G401.6 (cell line): Measurements from ENCODE around the gene CCDC85C.

ENCODE experiments used
- FAIRE-seq: peaks from 2 replicates; lab custom pipeline; 2012; peaks lifted over from hg19 to GRCh38; lab: Jason Lieb, UNC

Gene CCDC85C

GRCh38 chr14:99471731-99472130 lies 132.3 kb downstream of the CCDC85C start:
- no peak for FAIRE-seq

GRCh38 chr14:99468836-99469592 lies 135.0 kb downstream of the CCDC85C start:
- no peak for FAIRE-seq

- FAIRE-seq, result no peak
These were observed 135.9 kb downstream of the CCDC85C start for GRCh38 chr14:99468081-99468480.

- no peak for FAIRE-seq
These were observed 136.5 kb downstream of the CCDC85C start for GRCh38 chr14:99467336-99468078.

- no peak for FAIRE-seq
These were observed 137.2 kb downstream of the CCDC85C start for GRCh38 chr14:99466758-99467157.

GRCh38 chr14:99465288-99465687 lies 138.7 kb downstream of the CCDC85C start:
- FAIRE-seq, result no peak

- FAIRE-seq, result no peak
These were observed 140.0 kb downstream of the CCDC85C start for GRCh38 chr14:99463974-99464373.

- FAIRE-seq, result no peak
These were observed 141.8 kb downstream of the CCDC85C start for GRCh38 chr14:99462210-99462609.

- FAIRE-seq, result no peak
These were observed 142.5 kb downstream of the CCDC85C start for GRCh38 chr14:99461411-99462085.

- FAIRE-seq, result no peak
These were observed 143.2 kb downstream of the CCDC85C start for GRCh38 chr14:99460793-99461192.

- FAIRE-seq, result no peak
These were observed 144.4 kb downstream of the CCDC85C start for GRCh38 chr14:99459481-99460100.

GRCh38 chr14:99454246-99454645 lies 149.8 kb downstream of the CCDC85C start:
- FAIRE-seq, result no peak

- no peak for FAIRE-seq
These were observed 151.0 kb downstream of the CCDC85C start for GRCh38 chr14:99452968-99453367.

GRCh38 chr14:99451234-99451633 lies 152.8 kb downstream of the CCDC85C start:
- FAIRE-seq, result no peak

- no peak for FAIRE-seq
These were observed 153.7 kb downstream of the CCDC85C start for GRCh38 chr14:99450266-99450665.
